ENCODE results near the gene LRTM2.
"Not testable (repeated sequence)": the region's sequence is repeated elsewhere in the genome, so short reads cannot be mapped to it uniquely, and the experiment has no call there.

LRTM2 gene

GRCh38 chr12:1811281-1811947 is 9.0 kb upstream of the LRTM2 start:
- DNase-seq (ENCODE audit: low spot score) = peak; percentile 44

GRCh38 chr12:1811948-1812291 is 8.4 kb upstream of the LRTM2 start:
- DNase-seq (ENCODE audit: low spot score) = no peak

- no peak for DNase-seq (ENCODE audit: low spot score)
Observed at GRCh38 chr12:1812650-1813302, 7.6 kb upstream of the LRTM2 start.

GRCh38 chr12:1814266-1814665 is 6.1 kb upstream of the LRTM2 start:
- no peak for DNase-seq (ENCODE audit: low spot score)

GRCh38 chr12:1815108-1815507 is 5.3 kb upstream of the LRTM2 start:
- DNase-seq (ENCODE audit: low spot score) = no peak

GRCh38 chr12:1815814-1816729 is 4.3 kb upstream of the LRTM2 start:
- no peak for DNase-seq (ENCODE audit: low spot score)

GRCh38 chr12:1816730-1817348 is 3.5 kb upstream of the LRTM2 start:
- no peak for DNase-seq (ENCODE audit: low spot score)

GRCh38 chr12:1817928-1818327 is 2.4 kb upstream of the LRTM2 start:
- not testable (repeated sequence) for DNase-seq (ENCODE audit: low spot score)

GRCh38 chr12:1819050-1819449 is 1.3 kb upstream of the LRTM2 start:
- DNase-seq (ENCODE audit: low spot score) = no peak

- DNase-seq (ENCODE audit: low spot score) = no peak
Observed at GRCh38 chr12:1819571-1819970, 794 bp upstream of the LRTM2 start.

GRCh38 chr12:1820896-1821291 is 529 bp downstream of the LRTM2 start:
- DNase-seq (ENCODE audit: low spot score) = no peak

- DNase-seq (ENCODE audit: low spot score) = no peak
Observed at GRCh38 chr12:1821805-1822204, 1.4 kb downstream of the LRTM2 start.

GRCh38 chr12:1822699-1823098 is 2.3 kb downstream of the LRTM2 start:
- DNase-seq (ENCODE audit: low spot score) = no peak

- no peak for DNase-seq (ENCODE audit: low spot score)
Observed at GRCh38 chr12:1823237-1823636, 2.9 kb downstream of the LRTM2 start.

- DNase-seq (ENCODE audit: low spot score) = no peak
Observed at GRCh38 chr12:1825382-1826102, 5.2 kb downstream of the LRTM2 start.

- DNase-seq (ENCODE audit: low spot score) = no peak
Observed at GRCh38 chr12:1826401-1826800, 6.0 kb downstream of the LRTM2 start.

- no peak for DNase-seq (ENCODE audit: low spot score)
Observed at GRCh38 chr12:1826867-1827705, 6.7 kb downstream of the LRTM2 start.

GRCh38 chr12:1827826-1828805 is 7.8 kb downstream of the LRTM2 start:
- no peak for DNase-seq (ENCODE audit: low spot score)

GRCh38 chr12:1828856-1829255 is 8.5 kb downstream of the LRTM2 start:
- no peak for DNase-seq (ENCODE audit: low spot score)
